ENCODE measurements around the gene ACTN1.

The ACTN1 gene

DNA sequence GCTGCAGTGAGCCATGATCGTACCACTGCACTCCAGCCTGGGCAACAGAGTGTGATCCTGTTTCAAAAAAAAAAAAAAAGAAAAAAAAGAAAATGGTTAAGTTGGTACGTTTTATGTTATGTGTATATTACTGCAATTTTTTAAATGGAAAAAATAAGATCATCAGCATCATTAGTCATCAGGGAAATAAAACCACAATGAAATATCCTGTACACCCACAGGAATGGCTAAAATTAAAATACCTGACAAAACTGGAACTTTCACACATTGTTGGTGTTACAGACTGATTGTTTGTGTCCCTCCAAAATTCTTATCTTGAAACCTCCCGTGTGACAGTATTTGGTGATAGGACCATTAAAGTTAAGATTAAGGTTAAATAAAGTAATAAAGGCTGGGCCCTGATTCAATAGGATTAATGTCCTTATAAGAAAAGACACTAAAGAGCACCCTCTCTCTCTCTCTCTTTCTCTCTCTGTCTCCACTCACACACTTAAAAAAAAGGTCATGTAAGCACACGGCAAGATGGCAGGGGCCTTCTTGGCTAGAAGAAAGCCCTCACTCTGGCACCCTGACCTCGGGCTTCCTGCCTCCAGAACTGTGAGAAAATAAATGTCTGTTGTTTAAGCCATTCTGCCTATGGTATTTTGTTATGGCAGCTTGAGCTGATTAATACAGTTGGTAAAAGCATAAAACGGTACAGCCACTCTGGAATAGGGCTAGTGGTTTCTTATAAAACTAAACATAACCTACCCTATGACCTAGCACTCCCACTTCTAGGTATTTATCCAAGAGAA, 137.9 kb downstream of the ACTN1 start:
- no peak overlapping the region for H3K27ac ChIP-seq
- TF ChIP-seq ZFX (IDR thresholded peaks at IDR 0.05; ENCODE audit: borderline replicate concordance): no peak
- TF ChIP-seq, protein P1, sequence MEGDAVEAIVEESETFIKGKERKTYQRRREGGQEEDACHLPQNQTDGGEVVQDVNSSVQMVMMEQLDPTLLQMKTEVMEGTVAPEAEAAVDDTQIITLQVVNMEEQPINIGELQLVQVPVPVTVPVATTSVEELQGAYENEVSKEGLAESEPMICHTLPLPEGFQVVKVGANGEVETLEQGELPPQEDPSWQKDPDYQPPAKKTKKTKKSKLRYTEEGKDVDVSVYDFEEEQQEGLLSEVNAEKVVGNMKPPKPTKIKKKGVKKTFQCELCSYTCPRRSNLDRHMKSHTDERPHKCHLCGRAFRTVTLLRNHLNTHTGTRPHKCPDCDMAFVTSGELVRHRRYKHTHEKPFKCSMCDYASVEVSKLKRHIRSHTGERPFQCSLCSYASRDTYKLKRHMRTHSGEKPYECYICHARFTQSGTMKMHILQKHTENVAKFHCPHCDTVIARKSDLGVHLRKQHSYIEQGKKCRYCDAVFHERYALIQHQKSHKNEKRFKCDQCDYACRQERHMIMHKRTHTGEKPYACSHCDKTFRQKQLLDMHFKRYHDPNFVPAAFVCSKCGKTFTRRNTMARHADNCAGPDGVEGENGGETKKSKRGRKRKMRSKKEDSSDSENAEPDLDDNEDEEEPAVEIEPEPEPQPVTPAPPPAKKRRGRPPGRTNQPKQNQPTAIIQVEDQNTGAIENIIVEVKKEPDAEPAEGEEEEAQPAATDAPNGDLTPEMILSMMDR (IDR thresholded peaks at IDR 0.05): no peak

GRCh38 chr14:68840454-68840853, 138.6 kb downstream of the ACTN1 start:
- no peak for TF ChIP-seq ZFX (IDR thresholded peaks at IDR 0.05; ENCODE audit: borderline replicate concordance)
- TF ChIP-seq, protein P1 (IDR thresholded peaks at IDR 0.05): no peak
- no peak overlapping the region for H3K27ac ChIP-seq

DNA sequence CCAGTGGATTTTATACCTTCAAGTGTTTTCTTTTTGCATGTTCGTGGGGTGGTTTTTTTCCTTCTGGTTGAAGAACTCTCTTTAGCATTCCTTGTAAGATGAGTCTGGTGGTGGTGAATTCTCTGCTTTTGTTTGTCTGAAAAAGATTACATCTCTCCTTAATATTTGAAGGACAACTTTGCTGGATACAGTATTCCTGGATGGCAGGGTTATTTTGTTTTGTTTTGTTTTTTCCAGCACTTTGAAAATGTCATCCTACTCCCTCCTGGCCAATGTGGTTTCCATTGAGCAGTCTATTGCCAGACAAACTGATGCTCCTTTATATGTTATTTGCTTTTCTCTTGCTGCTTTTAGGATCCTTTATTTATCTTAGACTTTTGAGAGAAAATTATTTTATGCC, 143.0 kb downstream of the ACTN1 start:
- TF ChIP-seq ZFX (IDR thresholded peaks at IDR 0.05; ENCODE audit: borderline replicate concordance): no peak
- TF ChIP-seq, protein P1 (IDR thresholded peaks at IDR 0.05): no peak
- no peak overlapping the region for H3K27ac ChIP-seq

DNA sequence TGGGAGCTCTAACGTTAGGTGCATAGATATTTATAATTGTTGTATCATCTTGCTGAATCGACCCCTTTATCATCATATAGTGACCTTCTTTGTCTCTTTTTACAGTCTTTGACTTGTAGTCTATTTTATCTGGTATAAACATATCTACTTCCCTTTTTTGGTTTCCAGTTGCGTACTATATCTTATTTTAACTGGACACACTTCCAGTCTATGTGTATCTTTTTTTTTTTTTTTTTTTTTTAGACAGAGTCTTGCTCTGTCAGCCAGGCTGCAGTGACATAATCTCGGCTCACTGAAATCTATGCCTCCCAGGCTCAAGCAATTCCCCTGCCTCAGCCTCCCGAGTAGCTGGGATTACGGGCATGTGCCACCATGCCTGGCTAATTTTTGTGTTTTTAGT, 144.3 kb downstream of the ACTN1 start:
- no peak overlapping the region for H3K27ac ChIP-seq
- TF ChIP-seq, protein P1 (IDR thresholded peaks at IDR 0.05): no peak
- no peak for TF ChIP-seq ZFX (IDR thresholded peaks at IDR 0.05; ENCODE audit: borderline replicate concordance)

DNA sequence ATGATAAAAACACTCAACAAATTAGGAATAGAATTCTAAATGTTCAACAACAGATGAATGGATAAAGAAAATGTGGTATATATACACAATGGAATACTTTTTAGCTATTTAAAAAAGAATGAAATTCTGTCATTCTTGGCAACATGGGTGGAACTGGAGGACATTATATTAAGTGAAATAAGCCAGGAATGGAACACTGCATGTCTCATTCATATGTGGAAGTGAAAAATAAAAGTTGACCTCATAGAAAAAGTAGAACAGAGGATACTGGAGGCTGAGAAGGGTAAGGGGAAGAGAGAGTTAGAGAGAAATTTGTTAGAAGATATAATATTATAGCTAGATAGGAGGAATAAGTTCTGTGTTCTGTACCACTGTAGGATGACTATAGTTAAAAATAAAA, 150.4 kb downstream of the ACTN1 start:
- no peak for TF ChIP-seq ZFX (IDR thresholded peaks at IDR 0.05; ENCODE audit: borderline replicate concordance)
- TF ChIP-seq, protein P1 (IDR thresholded peaks at IDR 0.05): no peak
- H3K27ac ChIP-seq: no peak overlapping the region

GRCh38 chr14:68825729-68826128, 153.4 kb downstream of the ACTN1 start:
- TF ChIP-seq, protein P1 (IDR thresholded peaks at IDR 0.05): no peak
- no peak for TF ChIP-seq ZFX (IDR thresholded peaks at IDR 0.05; ENCODE audit: borderline replicate concordance)
- H3K27ac ChIP-seq: no peak overlapping the region

GRCh38 chr14:68824517-68825347, 154.4 kb downstream of the ACTN1 start:
- TF ChIP-seq ZFX (IDR thresholded peaks at IDR 0.05; ENCODE audit: borderline replicate concordance): no peak
- TF ChIP-seq, protein P1 (IDR thresholded peaks at IDR 0.05): peak; percentile 96
- no peak overlapping the region for H3K27ac ChIP-seq

Measured in 22Rv1 (cell line).